OCI-LY7 (cell line): ENCODE data around the gene PIK3CG. TPM values are rescaled to one million over a fixed set of nuclear protein-coding genes. Genes with fewer than 3 reads are reported as not detected.

Experiments
- BruUV-seq: library from RNA; stranded (reverse); fragments of 400-500 nt; replicated peaks from 2 replicates; lab custom pipeline; 2021; lab: Mats Ljungman, UMichigan
- CTCF ChIA-PET: fragments of 300-600 bp; sonication (Branson Sonifier 250); formaldehyde crosslinking; loops from one replicate; lab custom pipeline; 2022; ENCODE audit warnings: antibody characterized with exemption; ENCODE audit not compliant: unreplicated experiment; lab: Charles Lee
- POLR2A ChIA-PET: fragments of 300-600 bp; sonication (Branson Sonifier 250); formaldehyde crosslinking; loops from one replicate; lab custom pipeline; 2022; ENCODE audit warnings: antibody characterized with exemption; lab: Charles Lee
- DNase-seq: peaks from one replicate; pipeline ENCODE4 v3.0.0-alpha.2; 2015; ENCODE audit warnings: low spot score
- H2AFZ ChIP-seq: fragments of 200-600 bp; sonication (generic), shearing (Covaris generic); 2 replicates; pipeline ENCODE4 v1.6.1; 2014; ENCODE audit warnings: mild to moderate bottlenecking, antibody characterized with exemption, low read length, moderate library complexity
- H3K27ac ChIP-seq: fragments of 200-600 bp; sonication (generic); 2 replicates; pipeline ENCODE4 v1.5.1; 2014; ENCODE audit warnings: mixed run types, low read depth, mild to moderate bottlenecking, moderate library complexity, low read length, inconsistent platforms; ENCODE audit not compliant: poor library complexity, severe bottlenecking
- H3K36me3 ChIP-seq: fragments of 200-600 bp; sonication (generic); 2 replicates; pipeline ENCODE4 v1.6.1; 2014; ENCODE audit warnings: mild to moderate bottlenecking, antibody characterized with exemption, low read length, moderate library complexity, mixed read lengths; ENCODE audit not compliant: insufficient read depth
- H3K4me1 ChIP-seq: fragments of 200-600 bp; sonication (generic); 2 replicates; pipeline ENCODE4 v1.5.1; 2014; ENCODE audit warnings: mild to moderate bottlenecking, low read length; ENCODE audit not compliant: insufficient read depth, poor library complexity, severe bottlenecking
- H3K4me2 ChIP-seq: fragments of 200-600 bp; sonication (generic); 2 replicates; pipeline ENCODE4 v1.6.1; 2014; ENCODE audit warnings: mild to moderate bottlenecking, low read length
- H3K4me3 ChIP-seq: fragments of 200-600 bp; sonication (generic); 2 replicates; pipeline ENCODE4 v1.5.1; 2014; ENCODE audit warnings: mild to moderate bottlenecking, low read depth, low read length; ENCODE audit not compliant: poor library complexity, severe bottlenecking
- H3K79me2 ChIP-seq: fragments of 200-600 bp; sonication (generic); 2 replicates; pipeline ENCODE4 v1.6.1; 2016; ENCODE audit warnings: low read depth, mild to moderate bottlenecking, low read length, moderate library complexity, mixed read lengths; ENCODE audit not compliant: insufficient read depth
- H3K9me2 ChIP-seq: fragments of 200-600 bp; sonication (generic); 2 replicates; pipeline ENCODE4 v1.6.1; 2016; ENCODE audit warnings: mild to moderate bottlenecking, low read length, mixed read lengths; ENCODE audit not compliant: insufficient read depth
- H3K9me3 ChIP-seq: fragments of 200-600 bp; sonication (generic); 2 replicates; pipeline ENCODE4 v1.6.1; 2014; ENCODE audit warnings: mild to moderate bottlenecking, mixed run types, low read length, mixed read lengths
- H4K20me1 ChIP-seq: fragments of 200-600 bp; sonication (generic); 2 replicates; pipeline ENCODE4 v1.6.1; 2014; ENCODE audit warnings: mild to moderate bottlenecking, antibody characterized with exemption, low read length, moderate library complexity, mixed read lengths; ENCODE audit not compliant: insufficient read depth
- CTCF ChIP-seq: fragments of 200-600 bp; sonication (generic); conservative IDR thresholded peaks from 2 replicates; pipeline ENCODE4 v1.5.1; 2014; ENCODE audit warnings: mild to moderate bottlenecking, antibody characterized with exemption, low read length, moderate library complexity, mixed read lengths
- EZH2phosphoT487 ChIP-seq: fragments of 200-600 bp; sonication (generic); IDR thresholded peaks from 2 replicates; pipeline ENCODE4 v1.6.1; 2018; ENCODE audit warnings: low read depth, borderline replicate concordance, mild to moderate bottlenecking, mixed run types, antibody characterized with exemption, low read length, moderate library complexity, mixed read lengths
- intact Hi-C: fragments of 100-400 bp; cut with micrococcal nuclease; formaldehyde crosslinking; loops from one replicate; pipeline ENCODE4 v1.10.0; 2022; ENCODE audit not compliant: unreplicated experiment
- total RNA-seq, 2 experiments: library from RNA; depleted of rRNA in 1 of 2; stranded (reverse); fragments of >200 nt in 1 of 2; shearing (Covaris generic) in 1 of 2; gene quantifications; 2 replicates each; pipeline ENCODE4 v1.2.3, GENCODE V29; 2014 to 2022

PIK3CG gene
- total RNA-seq, 2 experiments from 2014 or later = 22.8 to 47.2 TPM

- ChIA-PET CTCF (no interaction called here), POLR2A (interaction anchor here (0.7 to 1.3 kb wide), 5 partner anchors 10 to 222 kb away, joined by 3 to 4 read pairs (median 3); no protein-coding TSS in a partner anchor)
- H3K4me3 ChIP-seq = no peak overlapping the region
- intact Hi-C loops = loop anchor here (5.0 to 10.0 kb wide), 4 partner anchors 224 to 874 kb away; partner anchors contain the start of genes CBLL1, COG5 and DUS4L
- peak overlapping the region; percentile 85; the same call in 1 of the 2 replicates for H3K4me2 ChIP-seq
- H3K4me1 ChIP-seq = peaks cover 69% of the 10 kb centered on the region
- no peaks in the 10 kb centered on the region for H4K20me1 ChIP-seq
- no TSS peak for BruUV-seq
- no peaks in the 10 kb centered on the region for H3K9me3 ChIP-seq
- H3K79me2 ChIP-seq = peaks cover 74% of the 10 kb centered on the region
- H2AFZ ChIP-seq = no peak overlapping the region
- no peak overlapping the region for H3K27ac ChIP-seq
- TF ChIP-seq EZH2phosphoT487 = no peak
- TF ChIP-seq CTCF = no peak
- no peak for DNase-seq
- no peaks in the 10 kb centered on the region for H3K9me2 ChIP-seq
- H3K36me3 ChIP-seq = peaks cover 49% of the 10 kb centered on the region
These were observed 3.3 kb downstream of the PIK3CG start for GRCh38 chr7:106868364-106868763.

- ChIA-PET POLR2A (interaction anchor here (1.5 kb wide), 2 partner anchors 14 to 23 kb away, joined by 4 to 5 read pairs; no protein-coding TSS in a partner anchor), CTCF (no interaction called here)
- Histone ChIP-seq H3K36me3 (peaks cover 65% of the 10 kb centered on the region), H3K4me2 (peak overlapping the region; percentile 85), H4K20me1 (no peaks in the 10 kb centered on the region), H3K27ac (peak overlapping the region; percentile 79), H3K4me1 (peaks cover 64% of the 10 kb centered on the region), H3K4me3 (peak overlapping the region; percentile 65), H3K9me3 (no peaks in the 10 kb centered on the region), H2AFZ (peak overlapping the region; percentile 59; the same call in 1 of the 2 replicates), H3K9me2 (no peaks in the 10 kb centered on the region), H3K79me2 (peaks cover 82% of the 10 kb centered on the region)
- intact Hi-C loops = loop anchor here (1.0 to 10.0 kb wide), 7 partner anchors 25 to 872 kb away; partner anchors contain the start of genes CBLL1, COG5, DUS4L and HBP1
- no TSS peak for BruUV-seq
- TF ChIP-seq EZH2phosphoT487 = no peak
- TF ChIP-seq CTCF = no peak
- DNase-seq = peak; percentile 21
These were observed 4.9 kb downstream of the PIK3CG start for GRCh38 chr7:106869954-106870353.

GRCh38 chr7:106870528-106870927 is 5.4 kb downstream of the PIK3CG start:
- peaks cover 71% of the 10 kb centered on the region for H3K36me3 ChIP-seq
- H3K4me2 ChIP-seq = peak overlapping the region; percentile 85
- intact Hi-C loops = loop anchor here (1.0 to 5.0 kb wide), 3 partner anchors 25 to 298 kb away; partner anchors contain the start of gene HBP1
- peaks cover 79% of the 10 kb centered on the region for H3K79me2 ChIP-seq
- H3K9me2 ChIP-seq = no peaks in the 10 kb centered on the region
- H3K9me3 ChIP-seq = no peaks in the 10 kb centered on the region
- no peak for DNase-seq
- CTCF ChIA-PET = no interaction called here
- peaks cover 64% of the 10 kb centered on the region for H3K4me1 ChIP-seq
- H4K20me1 ChIP-seq = no peaks in the 10 kb centered on the region
- peak overlapping the region; percentile 79 for H3K27ac ChIP-seq
- peak overlapping the region; percentile 59; the same call in 1 of the 2 replicates for H2AFZ ChIP-seq
- POLR2A ChIA-PET = interaction anchor here (0.6 to 2.0 kb wide), 5 partner anchors 11 to 294 kb away, joined by 3 to 12 read pairs (median 5); no protein-coding TSS in a partner anchor
- no peak for TF ChIP-seq CTCF
- no peak for TF ChIP-seq EZH2phosphoT487
- BruUV-seq = no TSS peak
- peak overlapping the region; percentile 65 for H3K4me3 ChIP-seq
